ENCODE measurements around the gene ABCB8.

The ABCB8 gene

GRCh38 chr7:150993511-150993910 is 34.7 kb upstream of the ABCB8 start:
- DNase-seq (ENCODE audit: low spot score): no peak
- TF ChIP-seq CTCF (IDR thresholded peaks at IDR 0.05; ENCODE audit: extremely low read depth, missing control alignments): no peak

- TF ChIP-seq CTCF (IDR thresholded peaks at IDR 0.05; ENCODE audit: extremely low read depth, missing control alignments): no peak
- DNase-seq (ENCODE audit: low spot score): no peak
These were observed 34.0 kb upstream of the ABCB8 start for GRCh38 chr7:150994141-150994837.

- DNase-seq (ENCODE audit: low spot score): no peak
- TF ChIP-seq CTCF (IDR thresholded peaks at IDR 0.05; ENCODE audit: extremely low read depth, missing control alignments): no peak
These were observed 33.3 kb upstream of the ABCB8 start for GRCh38 chr7:150994838-150995510.

GRCh38 chr7:150996376-150997074 is 31.7 kb upstream of the ABCB8 start:
- DNase-seq (ENCODE audit: low spot score): no peak
- TF ChIP-seq CTCF (IDR thresholded peaks at IDR 0.05; ENCODE audit: extremely low read depth, missing control alignments): no peak

GRCh38 chr7:150997075-150997511 is 31.2 kb upstream of the ABCB8 start:
- DNase-seq (ENCODE audit: low spot score): no peak
- no peak for TF ChIP-seq CTCF (IDR thresholded peaks at IDR 0.05; ENCODE audit: extremely low read depth, missing control alignments)

GRCh38 chr7:150997817-150998216 is 30.4 kb upstream of the ABCB8 start:
- TF ChIP-seq CTCF (IDR thresholded peaks at IDR 0.05; ENCODE audit: extremely low read depth, missing control alignments): no peak
- no peak for DNase-seq (ENCODE audit: low spot score)

GRCh38 chr7:150998341-150998740 is 29.9 kb upstream of the ABCB8 start:
- DNase-seq (ENCODE audit: low spot score): no peak
- TF ChIP-seq CTCF (IDR thresholded peaks at IDR 0.05; ENCODE audit: extremely low read depth, missing control alignments): no peak

Data from GM20000 (cell line).